ENCODE measurements around the gene PRKN.

PRKN gene

DNA sequence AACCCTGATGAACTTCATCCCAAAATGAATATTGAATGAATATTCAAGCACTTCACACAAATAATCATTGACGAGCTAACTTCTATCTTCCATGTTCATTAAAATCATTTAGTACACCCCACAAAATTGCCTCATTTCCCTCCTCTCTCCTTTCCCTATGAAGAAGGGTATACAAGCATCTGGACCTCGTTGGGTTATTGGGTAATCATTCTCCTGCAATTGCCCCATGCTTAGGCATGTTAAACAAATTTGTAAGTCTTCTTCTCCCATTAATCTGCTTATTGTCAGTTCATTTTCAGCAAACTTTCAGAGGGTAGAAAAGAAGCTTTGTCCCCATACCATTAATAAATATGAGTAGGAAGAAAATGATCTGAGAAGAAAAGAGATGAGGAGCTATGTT lies 27.6 kb downstream of the PRKN start:
- H3K36me3 ChIP-seq (ENCODE audit: control insufficient read depth, insufficient read depth, low read length): no peaks in the 10 kb centered on the region
- no peak overlapping the region for H3K4me3 ChIP-seq (ENCODE audit: extremely low read depth, insufficient read depth, low read length, poor library complexity, severe bottlenecking)
- H3K9me3 ChIP-seq (ENCODE audit: control insufficient read depth, low read length): no peaks in the 10 kb centered on the region
- 90 to 100% methylated on average over 1 of the region's 2 CpGs for WGBS, 2 experiments (ENCODE audit: insufficient coverage in 2 of 2)
- no peak overlapping the region for H3K27ac ChIP-seq (ENCODE audit: low read depth, low read length, severe bottlenecking)
- no peaks in the 10 kb centered on the region for H3K4me1 ChIP-seq (ENCODE audit: control insufficient read depth, insufficient read depth, low read length, poor library complexity, severe bottlenecking)

DNA sequence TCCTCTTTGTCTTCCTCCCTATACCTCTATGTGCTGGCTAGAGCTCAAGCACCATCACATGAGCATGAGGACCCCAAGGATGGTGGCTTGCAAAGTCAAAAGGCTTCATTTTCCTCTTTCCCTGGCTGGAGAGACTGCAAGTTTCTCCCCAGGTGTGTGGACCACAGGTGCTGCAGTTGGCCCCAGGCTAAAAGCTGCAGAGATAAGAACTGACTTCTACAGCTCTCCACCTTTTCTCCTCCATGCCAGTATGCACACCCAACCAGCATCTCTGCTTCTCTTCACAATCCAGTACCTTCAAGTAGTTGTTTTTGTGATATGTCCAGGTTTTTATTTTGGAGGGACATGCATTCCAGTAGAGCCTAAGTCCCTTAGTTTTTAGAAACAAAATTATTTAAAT lies 29.1 kb downstream of the PRKN start:
- H3K36me3 ChIP-seq (ENCODE audit: control insufficient read depth, insufficient read depth, low read length): no peaks in the 10 kb centered on the region
- H3K27ac ChIP-seq (ENCODE audit: low read depth, low read length, severe bottlenecking): no peak overlapping the region
- no peak overlapping the region for H3K4me3 ChIP-seq (ENCODE audit: extremely low read depth, insufficient read depth, low read length, poor library complexity, severe bottlenecking)
- H3K4me1 ChIP-seq (ENCODE audit: control insufficient read depth, insufficient read depth, low read length, poor library complexity, severe bottlenecking): no peaks in the 10 kb centered on the region
- no peaks in the 10 kb centered on the region for H3K9me3 ChIP-seq (ENCODE audit: control insufficient read depth, low read length)

DNA sequence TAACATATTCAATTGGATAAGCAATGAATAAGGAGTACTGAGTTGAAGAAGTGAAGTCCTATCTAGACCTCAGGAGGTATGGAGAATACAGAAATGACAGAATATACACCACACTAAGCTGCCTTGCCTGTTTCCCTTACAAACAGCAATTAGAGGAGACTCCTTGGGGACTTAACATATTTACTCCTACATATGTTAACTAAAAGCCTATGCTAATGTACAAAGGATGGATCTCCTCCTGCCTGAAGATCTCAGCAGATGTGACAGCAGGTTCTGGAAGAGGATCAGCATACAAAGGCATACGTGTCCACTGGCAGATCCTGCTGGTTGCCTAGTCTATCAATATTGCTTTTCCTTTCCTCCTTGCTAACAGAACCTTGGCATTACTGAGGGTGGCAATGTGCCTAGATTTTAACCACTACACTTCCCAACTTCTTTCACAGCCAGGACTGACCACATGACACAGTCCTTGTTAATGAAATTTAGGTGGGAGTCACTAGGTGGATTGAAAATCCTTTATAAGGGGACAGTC lies 29.6 kb downstream of the PRKN start:
- 88% methylated on average over 1 of the region's 1 CpG; no CpG with 5 or more reads in 1 of the 2 experiments for WGBS, 2 experiments (ENCODE audit: insufficient coverage in 2 of 2)
- Histone ChIP-seq H3K27ac (ENCODE audit: low read depth, low read length, severe bottlenecking) (no peak overlapping the region), H3K4me1 (ENCODE audit: control insufficient read depth, insufficient read depth, low read length, poor library complexity, severe bottlenecking) (no peaks in the 10 kb centered on the region), H3K36me3 (ENCODE audit: control insufficient read depth, insufficient read depth, low read length) (no peaks in the 10 kb centered on the region), H3K9me3 (ENCODE audit: control insufficient read depth, low read length) (no peaks in the 10 kb centered on the region), H3K4me3 (ENCODE audit: extremely low read depth, insufficient read depth, low read length, poor library complexity, severe bottlenecking) (no peak overlapping the region)

DNA sequence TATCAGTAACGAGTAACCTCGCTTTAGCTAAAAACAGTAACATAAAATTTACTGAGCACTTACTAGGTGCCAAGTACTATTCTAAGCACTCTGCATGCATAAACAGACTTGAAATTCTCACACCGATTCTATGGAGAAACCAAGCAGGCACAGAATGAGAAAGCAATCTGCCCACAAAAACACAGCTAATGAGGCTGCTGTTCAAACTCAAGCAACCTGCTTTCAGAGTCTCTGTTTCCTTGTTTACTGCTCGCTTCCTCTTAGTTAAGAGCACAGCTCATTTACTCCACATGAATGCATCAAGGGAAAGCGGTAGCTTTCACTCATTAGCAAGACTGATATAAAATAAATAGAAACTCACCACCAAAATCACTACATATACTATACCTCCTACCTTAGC lies 37.4 kb downstream of the PRKN start:
- Histone ChIP-seq H3K4me1 (ENCODE audit: control insufficient read depth, insufficient read depth, low read length, poor library complexity, severe bottlenecking) (no peaks in the 10 kb centered on the region), H3K36me3 (ENCODE audit: control insufficient read depth, insufficient read depth, low read length) (no peaks in the 10 kb centered on the region), H3K27ac (ENCODE audit: low read depth, low read length, severe bottlenecking) (no peak overlapping the region), H3K9me3 (ENCODE audit: control insufficient read depth, low read length) (no peaks in the 10 kb centered on the region), H3K4me3 (ENCODE audit: extremely low read depth, insufficient read depth, low read length, poor library complexity, severe bottlenecking) (no peak overlapping the region)
- WGBS, 2 experiments (ENCODE audit: insufficient coverage in 2 of 2): 57 to 90% methylated on average over 2 to 3 of the region's 5 CpGs

DNA sequence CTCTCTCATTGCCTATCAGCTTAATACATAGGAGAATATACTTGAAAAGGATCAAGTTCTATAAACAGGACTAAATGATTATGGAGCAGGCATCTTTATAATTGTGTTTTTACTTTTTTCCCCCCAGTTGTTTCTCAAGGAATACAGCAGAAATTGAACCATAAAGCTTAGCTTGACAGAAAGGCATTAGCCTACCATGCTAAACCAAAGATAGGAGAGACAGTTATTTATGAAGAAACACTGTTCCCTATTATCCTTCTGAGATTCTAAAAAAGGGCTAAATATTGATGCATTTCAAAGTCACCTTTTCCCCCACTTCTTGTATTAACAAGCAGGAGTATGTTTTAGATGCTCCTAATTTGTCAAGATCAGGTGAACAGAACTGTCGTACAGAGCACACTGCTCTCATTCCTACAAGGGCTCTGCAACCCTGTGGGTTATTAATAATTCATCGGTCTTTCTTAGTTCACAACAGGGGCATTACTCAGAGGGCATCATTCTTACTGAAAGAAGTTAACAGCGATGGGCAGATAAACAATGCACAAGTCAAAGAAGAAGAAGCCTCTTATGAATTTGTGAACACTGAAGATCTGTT lies 38.7 kb downstream of the PRKN start:
- H3K9me3 ChIP-seq (ENCODE audit: control insufficient read depth, low read length): no peaks in the 10 kb centered on the region
- no peak overlapping the region for H3K4me3 ChIP-seq (ENCODE audit: extremely low read depth, insufficient read depth, low read length, poor library complexity, severe bottlenecking)
- no peaks in the 10 kb centered on the region for H3K4me1 ChIP-seq (ENCODE audit: control insufficient read depth, insufficient read depth, low read length, poor library complexity, severe bottlenecking)
- H3K36me3 ChIP-seq (ENCODE audit: control insufficient read depth, insufficient read depth, low read length): no peaks in the 10 kb centered on the region
- 60% methylated on average over 1 to 2 of the region's 3 CpGs for WGBS, 2 experiments (ENCODE audit: insufficient coverage in 2 of 2)
- H3K27ac ChIP-seq (ENCODE audit: low read depth, low read length, severe bottlenecking): no peak overlapping the region

DNA sequence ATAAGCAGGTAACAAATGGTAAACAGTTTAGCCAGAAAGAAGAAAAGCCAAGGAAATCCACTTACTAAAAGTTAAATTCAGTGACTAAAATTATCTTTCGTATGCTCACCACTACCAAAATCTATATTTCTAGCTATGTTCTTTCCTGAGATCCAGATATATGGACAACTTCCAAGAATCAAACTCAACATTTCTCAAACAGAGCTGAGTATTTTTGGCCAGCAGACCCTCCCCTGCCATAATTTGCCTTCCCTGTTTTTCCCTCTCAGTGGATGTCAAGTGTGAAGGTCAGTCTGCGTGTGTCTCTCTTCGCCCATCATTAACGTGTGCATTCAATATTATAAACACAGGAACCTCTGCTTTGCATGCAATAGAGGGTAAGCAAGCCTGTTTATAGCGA lies 42.0 kb downstream of the PRKN start:
- H3K27ac ChIP-seq (ENCODE audit: low read depth, low read length, severe bottlenecking): no peak overlapping the region
- H3K36me3 ChIP-seq (ENCODE audit: control insufficient read depth, insufficient read depth, low read length): no peaks in the 10 kb centered on the region
- 94 to 97% methylated on average over 2 to 3 of the region's 5 CpGs for WGBS, 2 experiments (ENCODE audit: insufficient coverage in 2 of 2)
- H3K4me3 ChIP-seq (ENCODE audit: extremely low read depth, insufficient read depth, low read length, poor library complexity, severe bottlenecking): no peak overlapping the region
- no peaks in the 10 kb centered on the region for H3K4me1 ChIP-seq (ENCODE audit: control insufficient read depth, insufficient read depth, low read length, poor library complexity, severe bottlenecking)
- no peaks in the 10 kb centered on the region for H3K9me3 ChIP-seq (ENCODE audit: control insufficient read depth, low read length)

DNA sequence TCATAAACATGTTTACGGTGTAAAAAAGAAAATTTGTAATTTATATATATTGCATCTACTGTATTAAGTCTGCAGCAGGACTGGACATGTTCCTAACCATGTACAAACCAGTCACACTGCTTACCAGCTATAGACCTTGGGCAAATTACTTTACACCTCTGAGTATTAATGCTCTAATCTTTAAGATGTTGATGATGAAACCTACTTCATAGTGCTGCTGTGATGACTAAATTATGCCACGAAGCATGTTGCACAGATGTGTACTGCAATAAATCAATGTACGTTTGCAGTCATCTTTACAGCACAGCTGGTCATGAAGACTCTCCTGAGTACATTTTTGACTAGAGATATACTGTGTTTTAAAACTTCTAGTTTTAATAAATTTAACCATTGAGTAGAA lies 42.6 kb downstream of the PRKN start:
- Histone ChIP-seq H3K4me1 (ENCODE audit: control insufficient read depth, insufficient read depth, low read length, poor library complexity, severe bottlenecking) (no peaks in the 10 kb centered on the region), H3K4me3 (ENCODE audit: extremely low read depth, insufficient read depth, low read length, poor library complexity, severe bottlenecking) (no peak overlapping the region), H3K9me3 (ENCODE audit: control insufficient read depth, low read length) (no peaks in the 10 kb centered on the region), H3K36me3 (ENCODE audit: control insufficient read depth, insufficient read depth, low read length) (no peaks in the 10 kb centered on the region), H3K27ac (ENCODE audit: low read depth, low read length, severe bottlenecking) (no peak overlapping the region)
- 83 to 85% methylated on average over 1 to 2 of the region's 3 CpGs for WGBS, 2 experiments (ENCODE audit: insufficient coverage in 2 of 2)

DNA sequence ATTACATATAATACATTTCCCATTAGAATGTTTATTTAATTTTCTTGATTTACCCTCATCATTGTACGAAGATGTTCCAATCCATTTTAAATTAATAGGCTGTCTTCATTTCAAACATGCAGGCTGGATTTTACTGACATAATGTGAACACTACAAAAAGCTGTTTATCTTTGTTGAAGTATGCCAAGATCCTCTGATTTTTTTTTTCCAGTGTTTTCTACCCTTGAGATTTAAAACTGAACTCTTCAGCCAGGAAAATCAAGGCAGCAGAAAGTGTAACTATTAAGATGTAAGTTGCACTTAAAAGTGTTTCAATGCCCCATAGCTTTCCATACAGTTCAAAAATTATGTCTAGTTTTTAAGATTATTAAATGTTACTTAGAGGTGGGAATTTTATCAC lies 43.5 kb downstream of the PRKN start:
- Histone ChIP-seq H3K4me3 (ENCODE audit: extremely low read depth, insufficient read depth, low read length, poor library complexity, severe bottlenecking) (no peak overlapping the region), H3K27ac (ENCODE audit: low read depth, low read length, severe bottlenecking) (no peak overlapping the region), H3K9me3 (ENCODE audit: control insufficient read depth, low read length) (no peaks in the 10 kb centered on the region), H3K36me3 (ENCODE audit: control insufficient read depth, insufficient read depth, low read length) (no peaks in the 10 kb centered on the region), H3K4me1 (ENCODE audit: control insufficient read depth, insufficient read depth, low read length, poor library complexity, severe bottlenecking) (no peaks in the 10 kb centered on the region)
- WGBS, 2 experiments (ENCODE audit: insufficient coverage in 2 of 2): 100% methylated on average over 1 of the region's 1 CpG; no CpG with 5 or more reads in 1 of the 2 experiments

DNA sequence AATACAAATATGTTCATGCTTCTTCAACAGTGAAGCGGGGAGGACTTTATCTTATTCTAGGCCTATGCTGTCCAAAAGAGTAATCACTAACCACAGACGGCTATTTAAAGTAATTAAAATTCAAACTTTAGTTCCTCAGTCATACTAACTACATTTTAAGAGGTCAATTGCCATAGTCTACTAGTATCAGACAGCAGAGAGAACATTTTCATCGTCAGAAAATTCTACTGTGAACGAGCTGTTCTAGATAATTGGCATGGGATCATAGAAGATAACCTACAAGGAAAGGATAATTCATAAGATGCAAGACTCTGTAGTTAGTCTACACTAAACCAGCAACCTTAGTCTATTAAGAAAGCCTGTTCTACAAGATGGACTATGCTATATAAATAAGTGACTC lies 44.4 kb downstream of the PRKN start:
- H3K27ac ChIP-seq (ENCODE audit: low read depth, low read length, severe bottlenecking): no peak overlapping the region
- H3K4me3 ChIP-seq (ENCODE audit: extremely low read depth, insufficient read depth, low read length, poor library complexity, severe bottlenecking): no peak overlapping the region
- H3K4me1 ChIP-seq (ENCODE audit: control insufficient read depth, insufficient read depth, low read length, poor library complexity, severe bottlenecking): no peaks in the 10 kb centered on the region
- no peaks in the 10 kb centered on the region for H3K9me3 ChIP-seq (ENCODE audit: control insufficient read depth, low read length)
- H3K36me3 ChIP-seq (ENCODE audit: control insufficient read depth, insufficient read depth, low read length): no peaks in the 10 kb centered on the region
- 86 to 100% methylated on average over 2 of the region's 4 CpGs for WGBS, 2 experiments (ENCODE audit: insufficient coverage in 2 of 2)

DNA sequence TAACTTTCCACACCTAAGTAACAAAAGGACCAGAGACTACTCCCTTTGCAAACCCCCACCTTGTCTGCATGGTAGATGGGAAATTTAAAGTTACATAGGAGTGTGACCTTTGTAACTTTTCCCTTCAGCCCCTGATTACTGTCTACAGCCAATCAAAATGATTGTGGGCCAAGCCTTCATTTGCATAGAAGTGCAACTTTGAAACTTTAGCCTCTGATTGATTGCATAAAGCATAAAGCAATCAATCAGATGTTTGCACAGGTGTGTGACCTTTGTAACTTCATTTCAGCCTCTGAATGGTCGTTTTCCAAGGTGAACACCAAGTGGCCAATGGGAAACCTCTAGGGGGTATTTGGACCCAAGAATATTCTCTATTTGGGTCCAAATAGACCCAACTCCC lies 46.1 kb downstream of the PRKN start:
- H3K27ac ChIP-seq (ENCODE audit: low read depth, low read length, severe bottlenecking): no peak overlapping the region
- 88% methylated on average over 1 of the region's 1 CpG; no CpG with 5 or more reads in 1 of the 2 experiments for WGBS, 2 experiments (ENCODE audit: insufficient coverage in 2 of 2)
- no peak overlapping the region for H3K4me3 ChIP-seq (ENCODE audit: extremely low read depth, insufficient read depth, low read length, poor library complexity, severe bottlenecking)
- no peaks in the 10 kb centered on the region for H3K36me3 ChIP-seq (ENCODE audit: control insufficient read depth, insufficient read depth, low read length)
- H3K9me3 ChIP-seq (ENCODE audit: control insufficient read depth, low read length): no peaks in the 10 kb centered on the region
- H3K4me1 ChIP-seq (ENCODE audit: control insufficient read depth, insufficient read depth, low read length, poor library complexity, severe bottlenecking): no peaks in the 10 kb centered on the region

DNA sequence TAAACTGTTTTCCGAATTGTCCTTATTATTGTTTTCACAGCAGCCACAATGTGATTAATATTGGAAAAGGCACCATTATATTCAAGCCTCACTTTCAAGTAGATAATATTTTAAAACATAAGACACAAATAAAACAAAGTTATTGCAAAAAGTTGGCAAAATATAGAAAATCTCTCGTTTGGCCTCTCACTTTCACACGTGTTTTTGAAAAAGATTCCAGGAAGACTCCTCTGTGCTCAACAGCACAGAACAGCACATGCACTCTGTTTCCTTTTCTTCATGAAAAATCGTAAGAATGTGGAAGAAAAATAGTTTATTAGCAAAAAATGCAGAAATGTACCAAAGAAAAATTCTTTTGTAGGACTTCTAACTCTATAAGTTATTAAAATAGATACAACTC lies 46.7 kb downstream of the PRKN start:
- Histone ChIP-seq H3K36me3 (ENCODE audit: control insufficient read depth, insufficient read depth, low read length) (no peaks in the 10 kb centered on the region), H3K4me1 (ENCODE audit: control insufficient read depth, insufficient read depth, low read length, poor library complexity, severe bottlenecking) (no peaks in the 10 kb centered on the region), H3K9me3 (ENCODE audit: control insufficient read depth, low read length) (no peaks in the 10 kb centered on the region), H3K4me3 (ENCODE audit: extremely low read depth, insufficient read depth, low read length, poor library complexity, severe bottlenecking) (no peak overlapping the region), H3K27ac (ENCODE audit: low read depth, low read length, severe bottlenecking) (no peak overlapping the region)
- 83% methylated on average over 2 of the region's 4 CpGs; no CpG with 5 or more reads in 1 of the 2 experiments for WGBS, 2 experiments (ENCODE audit: insufficient coverage in 2 of 2)
